H9 (cell line): ENCODE results near the gene SH3BP2. TPM values are rescaled to one million over a fixed set of nuclear protein-coding genes. Genes with fewer than 3 reads are reported as not detected.

Experiments used
- DNase-seq: peaks from one replicate; pipeline ENCODE4 v3.0.0-alpha.2; 2017
- H2AFZ ChIP-seq: one replicate; pipeline ENCODE4 v1.6.1; 2013; ENCODE audit warnings: mild to moderate bottlenecking, low read length, control low read depth, moderate library complexity
- H2AK5ac ChIP-seq: 2 replicates; pipeline ENCODE4 v1.6.1; 2013; ENCODE audit warnings: low read length, control low read depth, mixed read lengths; ENCODE audit not compliant: insufficient read length
- H2BK120ac ChIP-seq: one replicate; pipeline ENCODE4 v1.6.1; 2013; ENCODE audit warnings: low read depth, mild to moderate bottlenecking, low read length, control low read depth, inconsistent platforms; ENCODE audit not compliant: poor library complexity, severe bottlenecking
- H2BK12ac ChIP-seq: 2 replicates; pipeline ENCODE4 v1.6.1; 2013; ENCODE audit warnings: low read length, control low read depth, mixed read lengths, low read depth; ENCODE audit not compliant: insufficient read length
- H2BK15ac ChIP-seq: 2 replicates; pipeline ENCODE4 v1.6.1; 2013; ENCODE audit warnings: low read depth, low read length, control low read depth
- H2BK20ac ChIP-seq: one replicate; pipeline ENCODE4 v1.6.1; 2013; ENCODE audit warnings: low read depth, mild to moderate bottlenecking, low read length, control low read depth, inconsistent platforms; ENCODE audit not compliant: poor library complexity, severe bottlenecking
- H2BK5ac ChIP-seq: 2 replicates; pipeline ENCODE4 v1.6.1; 2013; ENCODE audit warnings: low read length, control low read depth, mixed read lengths; ENCODE audit not compliant: insufficient read length
- H3K14ac ChIP-seq: 2 replicates; pipeline ENCODE4 v1.6.1; 2013; ENCODE audit warnings: low read length, control low read depth; ENCODE audit not compliant: insufficient read depth
- H3K18ac ChIP-seq: 2 replicates; pipeline ENCODE4 v1.6.1; 2013; ENCODE audit warnings: low read depth, mild to moderate bottlenecking, mixed read lengths, low read length, control low read depth; ENCODE audit not compliant: insufficient read length
- H3K23ac ChIP-seq: 2 replicates; pipeline ENCODE4 v1.6.1; 2013; ENCODE audit warnings: low read length, control low read depth, mixed read lengths, low read depth; ENCODE audit not compliant: insufficient read length
- H3K23me2 ChIP-seq: 2 replicates; pipeline ENCODE4 v1.6.1; 2013; ENCODE audit warnings: low read depth, mild to moderate bottlenecking, mixed read lengths, low read length, control low read depth; ENCODE audit not compliant: insufficient read length, poor library complexity, severe bottlenecking
- H3K27ac ChIP-seq: 2 replicates; pipeline ENCODE4 v1.5.1; 2013; ENCODE audit warnings: low read length, control low read depth, mixed read lengths, low read depth; ENCODE audit not compliant: insufficient read length
- H3K27me3 ChIP-seq: 2 replicates; pipeline ENCODE4 v1.6.1; 2013; ENCODE audit warnings: low read length, control low read depth, inconsistent platforms; ENCODE audit not compliant: insufficient read depth
- H3K4ac ChIP-seq: 2 replicates; pipeline ENCODE4 v1.6.1; 2013; ENCODE audit warnings: low read depth, mild to moderate bottlenecking, control low read depth, inconsistent platforms, low read length, moderate library complexity
- H3K4me1 ChIP-seq: 2 replicates; pipeline ENCODE4 v1.6.1; 2013; ENCODE audit warnings: low read length, control low read depth, inconsistent platforms; ENCODE audit not compliant: insufficient read depth
- H3K4me2 ChIP-seq: 2 replicates; pipeline ENCODE4 v1.6.1; 2013; ENCODE audit warnings: low read length, control low read depth, mixed read lengths; ENCODE audit not compliant: insufficient read length, insufficient read depth
- H3K56ac ChIP-seq: 2 replicates; pipeline ENCODE4 v1.6.1; 2013; ENCODE audit warnings: low read depth, mild to moderate bottlenecking, mixed read lengths, low read length, control low read depth; ENCODE audit not compliant: insufficient read length
- H3K79me1 ChIP-seq: 2 replicates; pipeline ENCODE4 v1.6.1; 2013; ENCODE audit warnings: low read depth, mild to moderate bottlenecking, moderate library complexity, low read length, control low read depth, inconsistent platforms; ENCODE audit not compliant: insufficient read depth, poor library complexity, severe bottlenecking
- H3K79me2 ChIP-seq: 2 replicates; pipeline ENCODE4 v1.6.1; 2013; ENCODE audit warnings: low read length, control low read depth, inconsistent platforms; ENCODE audit not compliant: insufficient read depth
- H3K9ac ChIP-seq: 2 replicates; pipeline ENCODE4 v1.6.1; 2013; ENCODE audit warnings: low read length, control low read depth, mixed read lengths; ENCODE audit not compliant: insufficient read length; ENCODE audit errors: extremely low read depth
- H3K9me3 ChIP-seq: one replicate; pipeline ENCODE4 v1.6.1; 2013; ENCODE audit warnings: low read depth, low read length, inconsistent platforms; ENCODE audit not compliant: control insufficient read depth
- H3T11ph ChIP-seq: one replicate; pipeline ENCODE4 v1.6.1; 2013; ENCODE audit warnings: mild to moderate bottlenecking, low read length, control low read depth, inconsistent platforms
- H4K20me1 ChIP-seq: one replicate; pipeline ENCODE4 v1.6.1; 2013; ENCODE audit not compliant: control insufficient read depth, insufficient read length, insufficient read depth
- H4K5ac ChIP-seq: 2 replicates; pipeline ENCODE4 v1.6.1; 2013; ENCODE audit warnings: low read depth, mild to moderate bottlenecking, mixed read lengths, low read length, control low read depth; ENCODE audit not compliant: insufficient read length
- H4K8ac ChIP-seq: replicated peaks from 2 replicates; pipeline ENCODE4 v1.6.1; 2013; ENCODE audit warnings: low read length, control low read depth, mixed read lengths, low read depth; ENCODE audit not compliant: insufficient read length
- H4K91ac ChIP-seq: 2 replicates; pipeline ENCODE4 v1.6.1; 2013; ENCODE audit warnings: low read depth, mild to moderate bottlenecking, moderate library complexity, mixed read lengths, low read length, control low read depth; ENCODE audit not compliant: insufficient read length
- H3K27ac Mint-ChIP-seq, 3 experiments: 2 replicates in 2 of 3; 3 replicates in 1 of 3; pipeline ENCODE4 v1.8.0; 2020 to 2021; ENCODE audit warnings: mixed read lengths in 3 of 3, mild to moderate bottlenecking in 1 of 3, moderate library complexity in 1 of 3
- H3K27me3 Mint-ChIP-seq: 2 replicates; pipeline ENCODE4 v1.8.0; 2021; ENCODE audit warnings: low read depth, mild to moderate bottlenecking, moderate library complexity, mixed read lengths
- H3K36me3 Mint-ChIP-seq, 3 experiments: 2 replicates in 2 of 3; 3 replicates in 1 of 3; pipeline ENCODE4 v1.8.0; 2020 to 2021; ENCODE audit warnings: low read depth in 3 of 3, mixed read lengths in 3 of 3; ENCODE audit not compliant: insufficient read depth in 1 of 3
- H3K4me1 Mint-ChIP-seq, 2 experiments: 2 replicates each; pipeline ENCODE4 v1.8.0; 2020; ENCODE audit warnings: mixed read lengths in 2 of 2
- H3K4me3 Mint-ChIP-seq, 2 experiments: 2 replicates in 1 of 2; 3 replicates in 1 of 2; pipeline ENCODE4 v1.8.0; 2020 to 2021; ENCODE audit warnings: mild to moderate bottlenecking in 2 of 2, mixed read lengths in 2 of 2, moderate library complexity in 1 of 2
- H3K9me3 Mint-ChIP-seq, 2 experiments: 2 replicates in 1 of 2; 3 replicates in 1 of 2; pipeline ENCODE4 v1.8.0; 2020; ENCODE audit warnings: mild to moderate bottlenecking in 2 of 2, mixed read lengths in 2 of 2, moderate library complexity in 1 of 2
- WGBS: extraction: QIAGEN DNeasy Blood & Tissue Kit; methylation state at CpG from one replicate; pipeline ENCODE4 v1.1.7; 2013; ENCODE audit warnings: missing lambda C conversion rate, low lambda C conversion rate, mixed read lengths; ENCODE audit not compliant: insufficient read length; ENCODE audit errors: extremely low coverage; 5-methylcytosine and 5-hydroxymethylcytosine counted together
- total RNA-seq: library from RNA; stranded (reverse); gene quantifications from 2 replicates; pipeline ENCODE4 v1.2.1, GENCODE V29; 2021
- TF ChIP-seq, protein P1 (sequence below): fragments of 200-600 bp; sonication (generic); conservative IDR thresholded peaks from 3 replicates; pipeline ENCODE4 v1.8.0; 2021; ENCODE audit warnings: antibody characterized with exemption, mild to moderate bottlenecking

The SH3BP2 gene
- total RNA-seq, 1 experiment from 2014 or later: 37.6 TPM

GRCh38 chr4:2862528-2862927 is 69.6 kb downstream of the SH3BP2 start:
- no peak overlapping the region for H3T11ph ChIP-seq
- Mint-ChIP-seq H3K9me3 (no peaks in the 10 kb centered on the region), H3K36me3 (no peaks in the 10 kb centered on the region), H3K27ac (peak overlapping the region; percentile 36 to 89 (median 81); a peak in 6 of 7 replicates), H3K4me3 (peak overlapping the region in 1 of 2 experiments; percentile 51; a peak in 1 of 5 replicates), H3K27me3 (no peaks in the 10 kb centered on the region), H3K4me1 (peaks cover 62% of the 10 kb centered on the region in 2 experiments)
- no peaks in the 10 kb centered on the region for H3K23me2 ChIP-seq
- H3K18ac ChIP-seq: no peak overlapping the region
- H3K4ac ChIP-seq: no peak overlapping the region
- no peak overlapping the region for H4K8ac ChIP-seq
- H2BK120ac ChIP-seq: no peak overlapping the region
- H2AFZ ChIP-seq: no peak overlapping the region
- no peaks in the 10 kb centered on the region for H3K9me3 ChIP-seq
- peaks cover 3% of the 10 kb centered on the region for H3K79me1 ChIP-seq
- H4K91ac ChIP-seq: no peak overlapping the region
- TF ChIP-seq, protein P1, sequence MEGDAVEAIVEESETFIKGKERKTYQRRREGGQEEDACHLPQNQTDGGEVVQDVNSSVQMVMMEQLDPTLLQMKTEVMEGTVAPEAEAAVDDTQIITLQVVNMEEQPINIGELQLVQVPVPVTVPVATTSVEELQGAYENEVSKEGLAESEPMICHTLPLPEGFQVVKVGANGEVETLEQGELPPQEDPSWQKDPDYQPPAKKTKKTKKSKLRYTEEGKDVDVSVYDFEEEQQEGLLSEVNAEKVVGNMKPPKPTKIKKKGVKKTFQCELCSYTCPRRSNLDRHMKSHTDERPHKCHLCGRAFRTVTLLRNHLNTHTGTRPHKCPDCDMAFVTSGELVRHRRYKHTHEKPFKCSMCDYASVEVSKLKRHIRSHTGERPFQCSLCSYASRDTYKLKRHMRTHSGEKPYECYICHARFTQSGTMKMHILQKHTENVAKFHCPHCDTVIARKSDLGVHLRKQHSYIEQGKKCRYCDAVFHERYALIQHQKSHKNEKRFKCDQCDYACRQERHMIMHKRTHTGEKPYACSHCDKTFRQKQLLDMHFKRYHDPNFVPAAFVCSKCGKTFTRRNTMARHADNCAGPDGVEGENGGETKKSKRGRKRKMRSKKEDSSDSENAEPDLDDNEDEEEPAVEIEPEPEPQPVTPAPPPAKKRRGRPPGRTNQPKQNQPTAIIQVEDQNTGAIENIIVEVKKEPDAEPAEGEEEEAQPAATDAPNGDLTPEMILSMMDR: no peak
- H2BK12ac ChIP-seq: no peak overlapping the region
- no peak overlapping the region for H3K9ac ChIP-seq
- WGBS: no CpG with 5 or more reads among the region's 1 CpG
- peak overlapping the region; percentile 16 for H3K27ac ChIP-seq
- no peak overlapping the region for H3K14ac ChIP-seq
- H2BK5ac ChIP-seq: no peak overlapping the region
- H2AK5ac ChIP-seq: no peak overlapping the region
- H3K27me3 ChIP-seq: no peaks in the 10 kb centered on the region
- H4K20me1 ChIP-seq: no peaks in the 10 kb centered on the region
- peaks cover 4% of the 10 kb centered on the region; the same call in 1 of the 2 replicates for H3K79me2 ChIP-seq
- no peak overlapping the region for H3K23ac ChIP-seq
- H3K56ac ChIP-seq: no peak overlapping the region
- no peak overlapping the region for H2BK20ac ChIP-seq
- H2BK15ac ChIP-seq: no peak overlapping the region
- H3K4me2 ChIP-seq: peak overlapping the region; percentile 5
- H3K4me1 ChIP-seq: peaks cover 18% of the 10 kb centered on the region
- H4K5ac ChIP-seq: no peak overlapping the region
- DNase-seq: peak; percentile 56
